ENCODE measurements around the gene CMC1. TPM values are rescaled to one million over a fixed set of nuclear protein-coding genes. Genes with fewer than 3 reads are reported as not detected.

Gene CMC1
- total RNA-seq, 1 experiment from 2014 or later: 16.5 TPM

DNA sequence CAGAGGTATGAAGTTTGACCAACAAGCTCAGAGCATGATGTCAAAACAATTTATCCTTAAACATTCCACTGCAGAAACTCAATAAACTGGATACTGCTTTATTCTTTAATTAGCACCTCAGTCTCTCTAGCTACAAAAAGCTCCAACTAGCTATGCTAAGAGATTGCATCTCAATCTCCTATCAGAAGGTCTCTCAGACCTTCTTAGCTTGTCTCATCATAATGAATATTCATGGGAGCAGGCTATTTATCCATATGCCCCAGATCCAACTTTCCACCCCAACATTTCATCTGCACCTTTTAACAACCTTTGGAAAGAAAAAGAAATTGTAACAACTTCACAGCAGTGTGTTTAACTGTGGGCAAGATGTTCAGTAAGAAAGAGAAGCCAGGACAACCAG lies 95.8 kb downstream of the CMC1 start:
- Histone ChIP-seq H3K4me2 (ENCODE audit: insufficient read depth, insufficient read length, low read length) (no peak overlapping the region), H2BK5ac (ENCODE audit: insufficient read length, low read length) (no peak overlapping the region), H3K79me1 (ENCODE audit: insufficient read depth, low read depth, low read length, poor library complexity, severe bottlenecking) (no peaks in the 10 kb centered on the region), H3K56ac (ENCODE audit: insufficient read length, low read depth, low read length) (no peak overlapping the region), H2AFZ (ENCODE audit: low read length) (no peak overlapping the region), H4K5ac (ENCODE audit: insufficient read length, low read depth, low read length) (no peak overlapping the region), H3K4me1 (ENCODE audit: insufficient read depth, low read length) (no peaks in the 10 kb centered on the region), H2AK5ac (ENCODE audit: insufficient read length, low read length) (no peak overlapping the region), H3K79me2 (ENCODE audit: insufficient read depth, low read length) (no peaks in the 10 kb centered on the region), H2BK20ac (ENCODE audit: low read depth, low read length, poor library complexity, severe bottlenecking) (no peak overlapping the region), H2BK15ac (ENCODE audit: low read depth, low read length) (no peak overlapping the region), H3T11ph (ENCODE audit: low read length) (no peak overlapping the region), H3K27ac (ENCODE audit: insufficient read length, low read depth, low read length) (no peak overlapping the region), H3K14ac (ENCODE audit: insufficient read depth, low read length) (no peak overlapping the region), H3K23ac (ENCODE audit: insufficient read length, low read depth, low read length) (no peak overlapping the region), H3K23me2 (ENCODE audit: insufficient read length, low read depth, low read length, poor library complexity, severe bottlenecking) (no peaks in the 10 kb centered on the region), H3K18ac (ENCODE audit: insufficient read length, low read depth, low read length) (no peak overlapping the region), H3K4ac (ENCODE audit: low read depth, low read length) (no peak overlapping the region), H2BK120ac (ENCODE audit: low read depth, low read length, poor library complexity, severe bottlenecking) (no peak overlapping the region), H4K91ac (ENCODE audit: insufficient read length, low read depth, low read length) (no peak overlapping the region), H4K8ac (replicated peaks; ENCODE audit: insufficient read length, low read depth, low read length) (no peak overlapping the region), H3K9me3 (ENCODE audit: control insufficient read depth, low read depth, low read length) (no peaks in the 10 kb centered on the region), H3K9ac (ENCODE audit: extremely low read depth, insufficient read length, low read length) (no peak overlapping the region), H3K27me3 (ENCODE audit: insufficient read depth, low read length) (no peaks in the 10 kb centered on the region), H2BK12ac (ENCODE audit: insufficient read length, low read depth, low read length) (no peak overlapping the region), H4K20me1 (ENCODE audit: control insufficient read depth, insufficient read depth, insufficient read length) (no peaks in the 10 kb centered on the region)
- DNase-seq: no peak
- peaks cover 0 to 16% (median 9%) of the 10 kb centered on the region in 3 experiments; a peak in 6 of 7 replicates for H3K36me3 Mint-ChIP-seq (ENCODE audit: insufficient read depth in 1 of 3, low read depth in 3 of 3)
- TF ChIP-seq, protein P1, sequence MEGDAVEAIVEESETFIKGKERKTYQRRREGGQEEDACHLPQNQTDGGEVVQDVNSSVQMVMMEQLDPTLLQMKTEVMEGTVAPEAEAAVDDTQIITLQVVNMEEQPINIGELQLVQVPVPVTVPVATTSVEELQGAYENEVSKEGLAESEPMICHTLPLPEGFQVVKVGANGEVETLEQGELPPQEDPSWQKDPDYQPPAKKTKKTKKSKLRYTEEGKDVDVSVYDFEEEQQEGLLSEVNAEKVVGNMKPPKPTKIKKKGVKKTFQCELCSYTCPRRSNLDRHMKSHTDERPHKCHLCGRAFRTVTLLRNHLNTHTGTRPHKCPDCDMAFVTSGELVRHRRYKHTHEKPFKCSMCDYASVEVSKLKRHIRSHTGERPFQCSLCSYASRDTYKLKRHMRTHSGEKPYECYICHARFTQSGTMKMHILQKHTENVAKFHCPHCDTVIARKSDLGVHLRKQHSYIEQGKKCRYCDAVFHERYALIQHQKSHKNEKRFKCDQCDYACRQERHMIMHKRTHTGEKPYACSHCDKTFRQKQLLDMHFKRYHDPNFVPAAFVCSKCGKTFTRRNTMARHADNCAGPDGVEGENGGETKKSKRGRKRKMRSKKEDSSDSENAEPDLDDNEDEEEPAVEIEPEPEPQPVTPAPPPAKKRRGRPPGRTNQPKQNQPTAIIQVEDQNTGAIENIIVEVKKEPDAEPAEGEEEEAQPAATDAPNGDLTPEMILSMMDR (conservative IDR thresholded peaks at IDR 0.05): no peak
- H3K27me3 Mint-ChIP-seq (ENCODE audit: low read depth): no peaks in the 10 kb centered on the region
- 0 out of 7 replicates have a peak overlapping the region, but pooled peaks of 1 of the 3 experiments have one; percentile 21 for H3K27ac Mint-ChIP-seq
- no peak overlapping the region for H3K4me3 Mint-ChIP-seq
- H3K9me3 Mint-ChIP-seq: no peaks in the 10 kb centered on the region
- no peaks in the 10 kb centered on the region for H3K4me1 Mint-ChIP-seq

Measured in H9 (cell line).